Left ventricle myocardium superior (tissue), 1 donor: Measurements from ENCODE around the gene ZCCHC4. TPM values are rescaled to one million over a fixed set of nuclear protein-coding genes. Genes with fewer than 3 reads are reported as not detected.

Experiments
- ATAC-seq: fragments of 200-7000 bp; cut with Tn5 transposase; one replicate; pipeline ENCODE4 v1.9.1; 2020; ENCODE audit warnings: mild to moderate bottlenecking, moderate library complexity
- DNase-seq: peaks from one replicate; pipeline ENCODE4 v3.0.0-alpha.2; 2020
- intact Hi-C: fragments of 100-400 bp; cut with micrococcal nuclease; formaldehyde crosslinking; loops from one replicate; pipeline ENCODE4 v1.11.0; 2022
- long read RNA-seq: library from polyadenylated mRNA; unstranded; transcript quantifications from one replicate; pipeline ENCODE4 v2.0.0, GENCODE V29; 2021
- total RNA-seq: library from RNA; stranded (reverse); fragmentation: NEBNext Ultra II Directional; extraction: Animal tissue kit (Norgen Biotek cat#: 25700); gene quantifications from one replicate; pipeline ENCODE4 v1.2.1, GENCODE V29; 2021
- donor health status: DM: no; HTN: yes; CAD: no; lungs with severe emphysema.

ZCCHC4 gene, protein sequence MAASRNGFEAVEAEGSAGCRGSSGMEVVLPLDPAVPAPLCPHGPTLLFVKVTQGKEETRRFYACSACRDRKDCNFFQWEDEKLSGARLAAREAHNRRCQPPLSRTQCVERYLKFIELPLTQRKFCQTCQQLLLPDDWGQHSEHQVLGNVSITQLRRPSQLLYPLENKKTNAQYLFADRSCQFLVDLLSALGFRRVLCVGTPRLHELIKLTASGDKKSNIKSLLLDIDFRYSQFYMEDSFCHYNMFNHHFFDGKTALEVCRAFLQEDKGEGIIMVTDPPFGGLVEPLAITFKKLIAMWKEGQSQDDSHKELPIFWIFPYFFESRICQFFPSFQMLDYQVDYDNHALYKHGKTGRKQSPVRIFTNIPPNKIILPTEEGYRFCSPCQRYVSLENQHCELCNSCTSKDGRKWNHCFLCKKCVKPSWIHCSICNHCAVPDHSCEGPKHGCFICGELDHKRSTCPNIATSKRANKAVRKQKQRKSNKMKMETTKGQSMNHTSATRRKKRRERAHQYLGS
- 9.8 TPM for total RNA-seq
- long read RNA-seq, partial matches to known transcripts = 6 of 13 reads
- long read RNA-seq, other reads (novel, unspliced or antisense) = 3 of 13 reads

DNA sequence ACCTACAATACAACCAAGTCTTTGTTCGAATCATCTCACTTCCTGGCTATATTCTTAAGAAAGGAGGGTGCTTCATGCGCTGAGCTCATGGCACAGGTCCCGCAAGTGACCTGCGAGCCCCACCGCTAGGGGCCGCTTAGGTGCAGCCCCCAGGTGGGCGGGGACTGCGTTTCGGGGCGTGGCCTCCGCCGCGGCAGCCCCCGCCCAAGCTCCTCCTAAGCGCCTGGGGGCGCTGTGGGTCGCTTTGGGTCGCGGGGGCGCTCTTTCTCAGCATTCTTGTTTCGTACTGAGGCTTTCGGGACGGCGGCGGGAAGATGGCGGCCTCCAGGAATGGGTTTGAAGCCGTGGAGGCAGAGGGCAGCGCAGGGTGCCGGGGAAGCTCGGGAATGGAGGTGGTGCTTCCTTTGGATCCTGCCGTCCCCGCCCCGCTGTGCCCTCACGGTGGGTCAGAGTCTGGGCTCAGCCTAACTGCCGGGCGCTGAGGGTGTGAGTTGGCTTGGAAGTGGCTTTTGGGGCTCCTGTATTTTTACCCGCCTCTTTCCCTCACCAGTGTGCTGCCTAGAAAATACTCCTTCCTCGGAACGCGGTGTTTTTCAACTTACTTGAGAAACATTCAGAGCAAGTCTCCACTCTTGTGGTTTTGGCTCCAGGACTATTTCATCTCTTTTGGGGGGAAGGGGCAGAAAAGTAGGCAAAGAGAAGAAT, at the start of gene ZCCHC4:
TSS of gene ZCCHC4 (plus strand) at position 279 of the 705 bp plus-strand sequence. CDS start at position 315, 36 bp downstream.
- intact Hi-C loops = loop anchor here (2.0 kb wide), 1 partner anchor 78 kb away; the partner anchor contains the start of gene PI4K2B
- DNase-seq (peak; percentile 93), ATAC-seq (peak; percentile 100)

DNA sequence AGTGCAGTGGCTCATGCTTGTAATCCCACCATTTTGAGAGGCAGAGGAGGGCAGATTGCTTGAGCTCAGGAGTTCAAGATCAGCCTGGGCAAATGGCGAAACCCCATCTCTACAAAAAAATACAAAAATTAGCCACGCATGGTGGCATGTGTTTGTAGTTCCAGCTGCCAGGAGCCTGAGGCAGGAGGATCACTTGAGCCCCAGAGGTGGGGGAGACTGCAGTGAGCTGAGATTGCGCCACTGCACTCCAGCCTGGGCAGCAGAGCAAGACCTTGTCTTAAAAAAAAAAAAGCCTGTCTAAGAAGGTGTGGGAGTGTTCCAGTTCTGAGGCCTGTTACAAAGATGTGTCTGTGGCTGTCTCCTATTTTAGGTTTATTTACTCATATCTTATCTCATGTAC, 40.7 kb upstream of the ZCCHC4 start:
- intact Hi-C loops = no loop called here
- ATAC-seq = no peak
- DNase-seq = no peak

DNA sequence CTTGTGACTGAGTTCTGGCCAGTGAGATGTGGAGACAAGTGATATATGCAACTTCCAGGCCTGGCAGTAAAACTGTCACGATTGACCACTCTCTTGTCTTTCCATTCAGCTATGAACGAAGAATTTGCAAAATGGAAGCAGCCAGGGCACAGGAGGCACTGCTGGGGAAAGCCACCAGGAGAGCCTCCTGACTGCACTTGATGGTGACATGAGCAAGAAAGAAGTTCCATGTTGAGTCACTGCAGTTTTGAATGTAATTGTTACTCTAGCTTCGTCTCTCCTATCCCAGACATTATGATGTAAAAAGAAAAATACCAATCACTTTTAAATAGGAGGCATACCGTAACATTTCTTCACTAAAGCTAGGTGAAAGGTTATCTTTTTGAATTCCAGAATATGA, 32.4 kb upstream of the ZCCHC4 start:
- ATAC-seq = no peak
- intact Hi-C loops = no loop called here
- no peak for DNase-seq

DNA sequence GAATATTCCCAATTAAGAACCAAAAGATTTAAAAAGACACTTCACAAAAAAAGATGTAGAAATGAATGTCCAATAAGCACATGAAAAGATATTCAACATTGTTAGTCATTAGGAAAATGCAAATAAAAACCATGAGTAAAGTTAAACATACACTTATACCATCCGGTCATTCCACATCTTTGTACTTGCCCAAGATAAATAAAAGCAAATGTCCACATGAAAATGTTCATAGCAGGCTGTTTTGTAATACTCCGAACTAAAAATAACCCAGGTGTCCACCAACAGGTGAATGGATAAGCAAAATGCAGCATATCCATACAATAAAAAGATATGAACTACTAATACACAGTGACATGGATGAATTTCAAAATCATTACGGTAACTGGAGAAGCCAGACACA, 28.6 kb upstream of the ZCCHC4 start:
- intact Hi-C loops = no loop called here
- DNase-seq (no peak), ATAC-seq (no peak)

DNA sequence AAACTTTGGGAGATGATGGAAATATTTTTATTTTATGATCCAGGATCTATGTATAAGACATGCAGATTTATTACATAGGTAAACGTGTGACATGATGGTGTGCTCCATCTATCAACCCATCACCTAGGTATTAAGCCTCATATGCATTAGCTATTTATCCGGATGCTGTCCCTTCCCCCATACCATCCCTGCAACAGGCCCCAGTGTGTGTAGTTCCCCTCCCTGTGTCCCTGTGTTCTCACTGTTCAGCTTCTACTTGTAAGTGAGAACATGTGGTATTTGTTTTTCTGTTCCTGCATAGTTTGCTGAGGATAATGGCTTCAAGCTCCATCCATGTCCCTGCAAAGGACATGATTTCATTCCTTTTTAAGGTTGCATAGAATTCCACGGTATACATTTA, 28.1 kb upstream of the ZCCHC4 start:
- DNase-seq (no peak), ATAC-seq (no peak)
- intact Hi-C loops = no loop called here

DNA sequence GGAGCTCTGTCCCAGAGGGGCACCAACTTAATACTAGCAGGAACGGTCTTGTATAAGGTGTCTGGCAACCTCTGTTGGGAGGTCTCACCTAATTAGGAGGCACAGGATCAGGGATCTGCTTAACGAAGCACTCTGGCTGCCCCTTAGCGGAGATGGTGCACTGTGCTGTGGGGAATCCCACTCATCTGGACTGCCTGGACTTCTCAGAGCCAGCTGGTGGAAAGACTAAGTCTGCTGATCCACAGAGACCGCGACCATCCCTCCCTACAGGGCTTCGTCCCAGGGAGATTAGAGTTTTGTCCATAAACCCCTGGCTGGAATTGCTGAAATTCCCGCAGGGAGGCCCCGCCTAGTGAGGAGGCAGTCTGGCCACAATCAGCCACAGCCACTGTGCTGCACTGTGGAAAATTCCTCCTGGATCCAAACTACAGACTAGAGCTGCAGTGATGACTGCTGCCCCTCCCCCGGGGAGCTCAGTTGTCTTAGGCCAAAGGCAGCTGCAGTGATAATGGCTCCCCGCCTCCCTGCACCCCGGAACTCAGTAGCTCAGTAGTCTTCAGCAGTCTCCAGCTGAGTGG, 22.0 kb upstream of the ZCCHC4 start:
- ATAC-seq (no peak), DNase-seq (no peak)
- intact Hi-C loops = no loop called here

DNA sequence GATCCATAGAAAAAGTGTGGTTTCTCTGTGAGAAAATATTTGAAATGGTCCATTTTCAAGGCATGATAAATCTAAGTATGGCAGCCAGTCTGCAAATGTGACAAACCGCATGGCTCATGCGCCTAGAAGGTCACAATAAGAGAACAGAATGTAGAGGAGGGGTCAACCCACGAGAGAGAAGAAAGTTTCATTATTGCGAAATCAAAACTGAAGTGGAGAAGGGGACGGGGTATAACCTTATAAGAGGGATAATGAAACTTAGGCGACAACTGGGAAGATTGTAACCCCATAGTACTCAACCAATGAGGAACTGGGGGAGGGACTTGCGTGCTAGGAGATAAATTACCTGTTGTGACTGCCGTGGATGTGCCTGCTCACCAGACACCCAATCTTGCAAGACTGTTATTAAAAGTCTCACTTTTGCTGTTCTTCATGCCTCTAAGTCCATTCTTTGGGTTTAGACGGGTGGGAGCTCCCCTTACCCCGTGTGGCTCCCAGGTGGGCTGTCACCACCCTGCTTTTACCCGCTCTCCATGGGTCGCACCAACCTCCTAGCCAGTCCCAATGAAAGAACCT, 21.3 kb upstream of the ZCCHC4 start:
- ATAC-seq (no peak), DNase-seq (no peak)
- intact Hi-C loops = no loop called here

DNA sequence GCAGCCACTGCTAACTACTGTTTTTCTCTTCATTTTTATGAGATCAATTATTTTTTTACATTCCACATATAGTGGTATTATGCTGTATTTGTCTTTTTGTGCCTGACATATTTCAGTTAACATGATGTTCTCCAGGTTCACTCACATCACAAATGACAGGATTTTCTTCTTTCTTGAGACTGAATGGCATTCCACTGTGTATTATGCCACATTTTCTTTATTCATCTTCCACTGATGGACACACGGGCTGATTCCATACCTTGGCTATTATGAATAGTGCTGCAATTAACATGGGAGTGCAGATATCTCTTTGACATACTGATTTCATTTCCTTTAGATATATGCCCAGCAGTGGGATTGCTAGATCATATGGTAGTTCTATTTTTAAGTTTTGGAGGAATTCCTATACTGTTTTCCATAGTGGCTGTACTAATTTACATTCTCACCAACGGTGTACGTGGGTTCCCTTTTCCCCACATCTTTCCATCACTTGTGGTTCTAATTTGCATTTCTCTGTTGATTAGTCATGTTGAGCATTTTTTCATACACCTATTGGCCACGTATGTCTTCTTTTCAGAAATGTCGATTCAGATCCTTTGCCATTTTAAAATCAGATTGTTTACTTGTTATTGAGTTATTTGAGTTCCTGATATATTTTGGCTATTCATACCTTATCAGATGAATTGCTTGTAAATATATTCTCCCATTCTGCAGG, 14.9 kb upstream of the ZCCHC4 start:
- no peak for ATAC-seq
- intact Hi-C loops = no loop called here
- no peak for DNase-seq

DNA sequence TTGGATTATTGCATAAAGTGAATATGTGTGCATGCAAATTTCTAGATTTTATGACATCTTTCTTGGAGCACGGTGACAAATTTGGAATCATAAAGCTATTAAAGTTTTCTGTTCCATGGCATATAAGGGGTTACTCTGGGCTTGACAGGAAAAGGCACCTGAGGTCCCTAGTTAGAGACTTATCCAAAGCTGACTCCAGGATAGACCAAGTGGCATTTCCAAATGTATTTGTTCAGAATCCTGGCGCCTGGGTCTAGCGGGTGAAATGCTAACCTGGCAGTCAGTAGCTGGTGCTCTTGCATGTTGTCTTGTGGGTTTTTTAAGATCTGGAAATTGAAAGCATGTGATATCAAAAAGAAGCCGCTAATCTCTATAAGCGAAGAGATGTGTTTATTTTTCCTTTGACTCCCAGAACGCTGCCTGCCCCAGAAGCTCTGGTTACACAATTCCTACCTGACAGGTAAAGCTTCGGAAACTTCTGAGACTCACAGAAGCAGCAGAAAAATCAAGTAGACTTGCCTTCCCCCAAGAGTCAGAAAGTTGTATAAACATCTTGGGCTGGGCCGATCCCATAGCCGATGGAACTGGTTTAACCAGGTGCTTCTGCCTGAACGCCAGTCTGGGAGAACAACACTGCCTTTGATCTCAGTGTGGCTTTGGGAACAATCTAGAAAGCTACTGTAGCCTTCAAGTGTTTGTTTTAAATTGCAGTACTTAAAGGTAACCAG, 12.9 kb upstream of the ZCCHC4 start:
- DNase-seq (no peak), ATAC-seq (no peak)
- intact Hi-C loops = no loop called here

DNA sequence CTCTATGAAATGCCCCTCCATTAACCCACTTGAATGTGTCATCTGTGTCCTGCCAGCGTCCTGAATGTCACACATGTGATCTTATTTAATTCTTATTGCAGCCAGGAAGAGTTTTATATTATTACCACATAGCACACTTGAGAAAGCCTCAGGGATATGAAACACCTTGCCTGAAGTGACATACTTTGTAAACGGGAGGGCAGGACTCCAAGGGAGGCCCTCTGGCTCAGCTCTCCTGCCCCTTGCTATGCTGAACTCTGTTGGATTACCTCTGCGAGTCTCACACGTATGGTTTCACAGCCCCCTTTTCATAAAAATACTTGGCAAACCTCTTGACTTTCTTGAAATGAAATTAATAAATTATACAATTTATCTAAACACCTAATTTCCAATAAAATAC, 11.1 kb upstream of the ZCCHC4 start:
- intact Hi-C loops = no loop called here
- ATAC-seq = no peak
- DNase-seq = no peak

DNA sequence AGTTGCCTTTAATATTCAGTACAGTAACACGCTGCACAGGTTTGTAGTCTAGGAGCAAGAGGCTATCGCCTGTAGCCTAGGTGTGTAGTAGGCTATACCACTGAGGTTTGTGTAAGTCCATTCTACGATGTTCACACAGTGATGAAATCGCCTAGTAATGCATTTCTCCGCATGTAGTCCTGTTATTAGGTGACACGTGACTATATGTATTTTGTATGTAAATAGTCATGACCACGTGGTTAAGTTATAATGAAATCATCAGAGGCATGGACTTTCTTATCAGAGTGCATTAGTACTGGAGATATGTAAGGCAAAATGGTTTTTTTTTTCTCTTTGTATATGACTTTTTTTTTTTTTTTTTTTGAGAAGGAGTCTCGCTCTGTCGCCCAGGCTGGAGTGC, 9.9 kb upstream of the ZCCHC4 start:
- ATAC-seq = no peak
- DNase-seq = no peak
- intact Hi-C loops = no loop called here

DNA sequence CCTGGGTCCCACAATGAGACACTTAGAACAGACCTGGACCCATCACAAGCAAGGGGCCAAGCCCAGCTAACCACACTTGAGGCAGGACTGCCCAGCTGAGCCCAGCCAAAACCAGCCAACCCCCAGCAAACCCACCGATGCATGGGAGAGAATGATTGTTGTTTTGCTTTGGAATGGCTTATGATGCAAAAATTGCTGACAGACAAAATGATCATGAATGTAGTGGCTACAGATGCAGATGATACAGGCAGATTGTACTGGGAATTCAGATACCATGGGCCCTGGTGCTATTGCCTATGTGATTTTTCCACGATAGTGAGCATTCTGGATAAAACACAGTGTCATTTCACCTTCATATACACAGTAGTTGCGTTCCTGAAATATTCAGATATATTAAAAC, 9.0 kb upstream of the ZCCHC4 start:
- intact Hi-C loops = no loop called here
- no peak for DNase-seq
- ATAC-seq = no peak

DNA sequence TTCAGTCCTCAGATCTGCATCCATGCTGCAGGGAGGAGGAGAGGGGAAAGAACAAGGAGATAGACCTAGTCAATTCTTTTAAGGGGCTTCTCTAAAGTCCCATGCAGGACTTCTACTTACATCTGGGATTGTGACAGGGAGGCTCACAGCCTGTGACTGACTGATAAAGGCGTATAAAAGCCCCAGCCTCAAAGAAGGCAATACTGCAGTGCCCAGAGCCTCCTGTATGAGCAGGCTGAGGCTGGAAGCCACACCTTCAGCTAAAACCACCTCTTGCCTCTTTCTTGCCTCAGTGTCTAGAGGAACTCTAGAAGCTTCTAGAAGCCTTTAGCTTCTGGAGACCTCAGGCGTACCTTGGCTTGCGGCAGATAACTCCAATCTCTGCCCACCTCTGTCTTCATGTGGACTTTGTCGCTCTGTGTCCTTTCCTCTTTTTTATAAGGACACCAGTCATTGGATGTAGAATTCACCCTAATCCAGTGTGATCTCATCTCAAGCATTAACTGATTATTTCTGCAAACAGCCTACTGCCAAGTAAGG, 6.0 kb upstream of the ZCCHC4 start:
- DNase-seq (no peak), ATAC-seq (no peak)
- intact Hi-C loops = no loop called here

DNA sequence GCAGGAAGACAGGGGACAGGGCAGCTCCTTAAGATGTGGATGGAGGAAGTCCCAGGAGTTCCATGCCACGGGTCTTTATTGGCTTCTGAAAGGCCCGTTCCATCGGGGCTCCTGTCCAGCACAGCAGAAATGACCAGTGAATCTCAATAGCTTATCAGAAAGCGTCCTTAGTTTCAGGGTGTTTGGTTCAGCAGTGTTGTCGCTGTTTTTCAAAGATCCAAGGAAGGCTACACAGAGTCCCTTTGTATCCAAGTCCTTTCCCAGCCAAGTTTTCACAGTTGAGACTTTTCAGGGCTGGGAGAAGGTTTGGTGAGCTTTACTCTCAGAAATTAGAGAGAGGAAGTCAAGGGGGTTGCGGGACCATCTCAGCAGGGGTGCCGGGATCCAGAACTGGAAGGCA, 5.0 kb upstream of the ZCCHC4 start:
- intact Hi-C loops = no loop called here
- DNase-seq = no peak
- no peak for ATAC-seq

DNA sequence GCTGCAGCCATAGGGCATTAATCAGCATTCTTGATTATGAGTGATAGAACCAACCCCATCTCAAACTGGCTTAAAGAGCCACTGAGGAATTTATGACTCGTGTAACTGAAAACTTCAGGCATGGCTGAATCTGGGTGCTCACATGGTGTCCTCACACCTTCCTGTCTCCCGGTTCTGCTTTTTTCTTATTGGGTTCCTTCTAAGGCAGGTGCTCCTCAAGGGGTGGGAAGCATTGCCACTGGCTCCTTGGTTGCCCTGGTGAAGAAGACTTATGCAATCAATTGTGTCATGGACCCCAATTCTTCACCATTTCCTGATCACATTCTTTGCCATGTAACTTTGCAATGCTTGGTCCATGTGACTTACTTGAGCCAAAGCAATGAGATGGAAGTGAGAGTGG, 4.3 kb upstream of the ZCCHC4 start:
- DNase-seq (no peak), ATAC-seq (no peak)
- intact Hi-C loops = no loop called here

DNA sequence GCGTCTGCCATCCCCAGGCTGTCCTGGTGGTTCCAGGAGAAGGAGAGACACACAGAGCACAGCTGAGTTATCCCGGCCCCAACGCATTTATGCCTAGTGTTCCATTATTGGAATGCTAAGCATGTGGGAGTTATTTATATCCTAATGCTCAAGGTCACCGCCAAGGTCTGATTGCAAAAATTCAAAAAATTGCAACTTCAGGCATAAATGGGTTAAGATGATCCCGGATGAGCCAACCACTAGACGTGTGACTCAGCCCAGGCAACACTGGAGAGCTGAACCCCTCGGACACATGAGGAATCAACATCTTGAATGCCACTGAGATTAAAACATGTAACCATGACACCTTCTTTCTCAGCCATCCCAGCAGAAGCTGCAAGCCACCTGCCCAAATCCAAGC, 3.8 kb upstream of the ZCCHC4 start:
- ATAC-seq = no peak
- no peak for DNase-seq
- intact Hi-C loops = no loop called here

DNA sequence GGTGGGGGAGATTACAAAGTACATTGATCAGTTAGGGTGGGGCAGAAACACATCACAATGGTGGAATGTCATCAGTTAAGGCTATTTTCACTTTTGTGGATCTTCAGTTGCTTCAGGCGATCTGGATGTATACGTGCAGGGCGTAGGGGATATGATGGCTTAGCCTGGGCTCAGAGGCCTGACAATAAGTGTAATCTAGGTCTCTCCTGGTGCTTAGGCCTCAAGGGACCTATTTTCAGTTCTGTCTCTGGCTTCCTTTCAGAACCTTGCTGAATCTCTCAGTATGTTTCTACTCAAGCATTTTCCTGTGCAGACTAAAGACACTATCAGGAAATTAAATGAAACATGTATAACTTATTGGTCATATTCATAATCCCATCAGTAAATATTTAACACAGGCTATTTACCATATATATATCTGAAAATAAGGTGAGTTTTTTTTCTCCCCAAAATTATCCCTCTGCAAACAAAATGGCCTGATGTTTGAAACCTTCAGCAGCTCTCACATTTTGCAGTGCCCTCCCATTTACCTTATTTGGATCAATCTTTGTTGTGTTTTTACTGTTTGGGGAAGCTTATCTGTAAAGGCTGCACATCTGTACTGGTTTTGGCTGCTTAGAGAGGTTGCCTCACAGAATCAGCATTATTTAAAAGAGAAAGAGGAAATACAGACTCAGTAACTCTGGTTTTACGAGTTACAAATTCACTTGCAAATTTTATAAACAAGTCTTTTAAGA, 2.3 kb upstream of the ZCCHC4 start:
- DNase-seq (no peak), ATAC-seq (no peak)
- intact Hi-C loops = no loop called here

DNA sequence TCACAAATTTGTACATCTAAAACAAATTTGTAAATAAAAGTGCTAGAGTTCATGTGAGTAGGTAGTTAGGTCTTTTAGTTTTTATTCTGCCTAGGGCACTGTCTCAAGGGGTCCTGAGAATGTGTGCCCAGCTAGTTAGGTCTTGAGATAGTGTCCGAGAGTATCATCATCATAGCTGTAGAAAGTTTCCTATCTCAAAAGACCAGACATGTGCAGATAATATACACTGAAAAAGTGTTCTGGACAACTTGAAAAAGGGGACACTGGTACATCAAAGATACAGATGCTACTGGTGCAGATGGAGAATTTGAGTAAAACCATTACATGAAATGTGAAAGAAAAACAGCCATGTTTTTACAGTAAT, 1.8 kb upstream of the ZCCHC4 start:
- DNase-seq (no peak), ATAC-seq (no peak)
- intact Hi-C loops = no loop called here
